H9 (cell line): Measurements from ENCODE around the gene PRKAG2. TPM values are rescaled to one million over a fixed set of nuclear protein-coding genes. Genes with fewer than 3 reads are reported as not detected.

ENCODE experiments used
- DNase-seq: peaks from one replicate; pipeline ENCODE4 v3.0.0-alpha.2; 2017
- H2AFZ ChIP-seq: one replicate; pipeline ENCODE4 v1.6.1; 2013; ENCODE audit warnings: mild to moderate bottlenecking, low read length, control low read depth, moderate library complexity
- H2AK5ac ChIP-seq: 2 replicates; pipeline ENCODE4 v1.6.1; 2013; ENCODE audit warnings: low read length, control low read depth, mixed read lengths; ENCODE audit not compliant: insufficient read length
- H2BK120ac ChIP-seq: one replicate; pipeline ENCODE4 v1.6.1; 2013; ENCODE audit warnings: low read depth, mild to moderate bottlenecking, low read length, control low read depth, inconsistent platforms; ENCODE audit not compliant: poor library complexity, severe bottlenecking
- H2BK12ac ChIP-seq: 2 replicates; pipeline ENCODE4 v1.6.1; 2013; ENCODE audit warnings: low read length, control low read depth, mixed read lengths, low read depth; ENCODE audit not compliant: insufficient read length
- H2BK15ac ChIP-seq: 2 replicates; pipeline ENCODE4 v1.6.1; 2013; ENCODE audit warnings: low read depth, low read length, control low read depth
- H2BK20ac ChIP-seq: one replicate; pipeline ENCODE4 v1.6.1; 2013; ENCODE audit warnings: low read depth, mild to moderate bottlenecking, low read length, control low read depth, inconsistent platforms; ENCODE audit not compliant: poor library complexity, severe bottlenecking
- H2BK5ac ChIP-seq: 2 replicates; pipeline ENCODE4 v1.6.1; 2013; ENCODE audit warnings: low read length, control low read depth, mixed read lengths; ENCODE audit not compliant: insufficient read length
- H3K14ac ChIP-seq: 2 replicates; pipeline ENCODE4 v1.6.1; 2013; ENCODE audit warnings: low read length, control low read depth; ENCODE audit not compliant: insufficient read depth
- H3K18ac ChIP-seq: 2 replicates; pipeline ENCODE4 v1.6.1; 2013; ENCODE audit warnings: low read depth, mild to moderate bottlenecking, mixed read lengths, low read length, control low read depth; ENCODE audit not compliant: insufficient read length
- H3K23ac ChIP-seq: 2 replicates; pipeline ENCODE4 v1.6.1; 2013; ENCODE audit warnings: low read length, control low read depth, mixed read lengths, low read depth; ENCODE audit not compliant: insufficient read length
- H3K23me2 ChIP-seq: 2 replicates; pipeline ENCODE4 v1.6.1; 2013; ENCODE audit warnings: low read depth, mild to moderate bottlenecking, mixed read lengths, low read length, control low read depth; ENCODE audit not compliant: insufficient read length, poor library complexity, severe bottlenecking
- H3K27ac ChIP-seq: 2 replicates; pipeline ENCODE4 v1.5.1; 2013; ENCODE audit warnings: low read length, control low read depth, mixed read lengths, low read depth; ENCODE audit not compliant: insufficient read length
- H3K27me3 ChIP-seq: 2 replicates; pipeline ENCODE4 v1.6.1; 2013; ENCODE audit warnings: low read length, control low read depth, inconsistent platforms; ENCODE audit not compliant: insufficient read depth
- H3K4ac ChIP-seq: 2 replicates; pipeline ENCODE4 v1.6.1; 2013; ENCODE audit warnings: low read depth, mild to moderate bottlenecking, control low read depth, inconsistent platforms, low read length, moderate library complexity
- H3K4me1 ChIP-seq: 2 replicates; pipeline ENCODE4 v1.6.1; 2013; ENCODE audit warnings: low read length, control low read depth, inconsistent platforms; ENCODE audit not compliant: insufficient read depth
- H3K4me2 ChIP-seq: 2 replicates; pipeline ENCODE4 v1.6.1; 2013; ENCODE audit warnings: low read length, control low read depth, mixed read lengths; ENCODE audit not compliant: insufficient read length, insufficient read depth
- H3K56ac ChIP-seq: 2 replicates; pipeline ENCODE4 v1.6.1; 2013; ENCODE audit warnings: low read depth, mild to moderate bottlenecking, mixed read lengths, low read length, control low read depth; ENCODE audit not compliant: insufficient read length
- H3K79me1 ChIP-seq: 2 replicates; pipeline ENCODE4 v1.6.1; 2013; ENCODE audit warnings: low read depth, mild to moderate bottlenecking, moderate library complexity, low read length, control low read depth, inconsistent platforms; ENCODE audit not compliant: insufficient read depth, poor library complexity, severe bottlenecking
- H3K79me2 ChIP-seq: 2 replicates; pipeline ENCODE4 v1.6.1; 2013; ENCODE audit warnings: low read length, control low read depth, inconsistent platforms; ENCODE audit not compliant: insufficient read depth
- H3K9ac ChIP-seq: 2 replicates; pipeline ENCODE4 v1.6.1; 2013; ENCODE audit warnings: low read length, control low read depth, mixed read lengths; ENCODE audit not compliant: insufficient read length; ENCODE audit errors: extremely low read depth
- H3K9me3 ChIP-seq: one replicate; pipeline ENCODE4 v1.6.1; 2013; ENCODE audit warnings: low read depth, low read length, inconsistent platforms; ENCODE audit not compliant: control insufficient read depth
- H3T11ph ChIP-seq: one replicate; pipeline ENCODE4 v1.6.1; 2013; ENCODE audit warnings: mild to moderate bottlenecking, low read length, control low read depth, inconsistent platforms
- H4K20me1 ChIP-seq: one replicate; pipeline ENCODE4 v1.6.1; 2013; ENCODE audit not compliant: control insufficient read depth, insufficient read length, insufficient read depth
- H4K5ac ChIP-seq: 2 replicates; pipeline ENCODE4 v1.6.1; 2013; ENCODE audit warnings: low read depth, mild to moderate bottlenecking, mixed read lengths, low read length, control low read depth; ENCODE audit not compliant: insufficient read length
- H4K8ac ChIP-seq: replicated peaks from 2 replicates; pipeline ENCODE4 v1.6.1; 2013; ENCODE audit warnings: low read length, control low read depth, mixed read lengths, low read depth; ENCODE audit not compliant: insufficient read length
- H4K91ac ChIP-seq: 2 replicates; pipeline ENCODE4 v1.6.1; 2013; ENCODE audit warnings: low read depth, mild to moderate bottlenecking, moderate library complexity, mixed read lengths, low read length, control low read depth; ENCODE audit not compliant: insufficient read length
- H3K27ac Mint-ChIP-seq, 3 experiments: 2 replicates in 2 of 3; 3 replicates in 1 of 3; pipeline ENCODE4 v1.8.0; 2020 to 2021; ENCODE audit warnings: mixed read lengths in 3 of 3, mild to moderate bottlenecking in 1 of 3, moderate library complexity in 1 of 3
- H3K27me3 Mint-ChIP-seq: 2 replicates; pipeline ENCODE4 v1.8.0; 2021; ENCODE audit warnings: low read depth, mild to moderate bottlenecking, moderate library complexity, mixed read lengths
- H3K36me3 Mint-ChIP-seq, 3 experiments: 2 replicates in 2 of 3; 3 replicates in 1 of 3; pipeline ENCODE4 v1.8.0; 2020 to 2021; ENCODE audit warnings: low read depth in 3 of 3, mixed read lengths in 3 of 3; ENCODE audit not compliant: insufficient read depth in 1 of 3
- H3K4me1 Mint-ChIP-seq, 2 experiments: 2 replicates each; pipeline ENCODE4 v1.8.0; 2020; ENCODE audit warnings: mixed read lengths in 2 of 2
- H3K4me3 Mint-ChIP-seq, 2 experiments: 2 replicates in 1 of 2; 3 replicates in 1 of 2; pipeline ENCODE4 v1.8.0; 2020 to 2021; ENCODE audit warnings: mild to moderate bottlenecking in 2 of 2, mixed read lengths in 2 of 2, moderate library complexity in 1 of 2
- H3K9me3 Mint-ChIP-seq, 2 experiments: 2 replicates in 1 of 2; 3 replicates in 1 of 2; pipeline ENCODE4 v1.8.0; 2020; ENCODE audit warnings: mild to moderate bottlenecking in 2 of 2, mixed read lengths in 2 of 2, moderate library complexity in 1 of 2
- CTCF ChIP-seq: fragments of 200-600 bp; sonication (generic); conservative IDR thresholded peaks from 3 replicates; pipeline ENCODE4 v1.8.0; 2021; ENCODE audit warnings: antibody characterized with exemption, mild to moderate bottlenecking
- WGBS: extraction: QIAGEN DNeasy Blood & Tissue Kit; methylation state at CpG from one replicate; pipeline ENCODE4 v1.1.7; 2013; ENCODE audit warnings: missing lambda C conversion rate, low lambda C conversion rate, mixed read lengths; ENCODE audit not compliant: insufficient read length; ENCODE audit errors: extremely low coverage; 5-methylcytosine and 5-hydroxymethylcytosine counted together
- total RNA-seq: library from RNA; stranded (reverse); gene quantifications from 2 replicates; pipeline ENCODE4 v1.2.1, GENCODE V29; 2021

PRKAG2 gene
- total RNA-seq, 1 experiment from 2014 or later: 11.8 TPM

- Histone ChIP-seq H3K4me2 (no peak overlapping the region), H3K18ac (no peak overlapping the region), H2BK20ac (no peak overlapping the region), H4K20me1 (no peaks in the 10 kb centered on the region), H4K91ac (no peak overlapping the region), H3K4me1 (no peaks in the 10 kb centered on the region), H2BK12ac (no peak overlapping the region), H2AK5ac (no peak overlapping the region), H2BK15ac (no peak overlapping the region), H3K56ac (no peak overlapping the region), H2BK5ac (no peak overlapping the region), H3K4ac (no peak overlapping the region), H3K27ac (no peak overlapping the region), H3K23me2 (peaks cover 3% of the 10 kb centered on the region), H3K9me3 (no peaks in the 10 kb centered on the region), H3K23ac (no peak overlapping the region), H3K79me2 (no peaks in the 10 kb centered on the region), H3K14ac (no peak overlapping the region), H3T11ph (no peak overlapping the region), H2AFZ (no peak overlapping the region), H3K9ac (no peak overlapping the region), H3K79me1 (no peaks in the 10 kb centered on the region), H2BK120ac (no peak overlapping the region), H3K27me3 (no peaks in the 10 kb centered on the region), H4K8ac (no peak overlapping the region), H4K5ac (no peak overlapping the region)
- Mint-ChIP-seq H3K4me3 (no peak overlapping the region), H3K27me3 (peaks cover 2% of the 10 kb centered on the region; the same call in 1 of the 2 replicates), H3K9me3 (no peaks in the 10 kb centered on the region), H3K36me3 (no peaks in the 10 kb centered on the region), H3K27ac (no peak overlapping the region; a peak in 1 of 7 replicates), H3K4me1 (peaks cover 15 to 23% of the 10 kb centered on the region in 2 experiments)
- DNase-seq: no peak
- WGBS: no CpG with 5 or more reads among the region's 16 CpGs
- no peak for TF ChIP-seq CTCF
These were observed 84.3 kb downstream of the PRKAG2 start for GRCh38 chr7:151792636-151793035.
